Hippocampal formation (tissue), 2 donors: Measurements from ENCODE around the gene PHACTR1.

Experiments used
- DNase-seq, 2 donors: peaks; one replicate each; lab custom pipeline; 2025; lab: John Stamatoyannopoulos, UW

PHACTR1 gene

GRCh38 chr6:13288969-13289391, 572.4 kb downstream of the PHACTR1 start:
- no peak for DNase-seq

GRCh38 chr6:13289789-13290318, 573.3 kb downstream of the PHACTR1 start:
- DNase-seq: no peak

- DNase-seq: no peak
Observed at GRCh38 chr6:13290335-13290734, 573.8 kb downstream of the PHACTR1 start.

- DNase-seq: no peak
Observed at GRCh38 chr6:13292774-13293173, 576.2 kb downstream of the PHACTR1 start.

DNA sequence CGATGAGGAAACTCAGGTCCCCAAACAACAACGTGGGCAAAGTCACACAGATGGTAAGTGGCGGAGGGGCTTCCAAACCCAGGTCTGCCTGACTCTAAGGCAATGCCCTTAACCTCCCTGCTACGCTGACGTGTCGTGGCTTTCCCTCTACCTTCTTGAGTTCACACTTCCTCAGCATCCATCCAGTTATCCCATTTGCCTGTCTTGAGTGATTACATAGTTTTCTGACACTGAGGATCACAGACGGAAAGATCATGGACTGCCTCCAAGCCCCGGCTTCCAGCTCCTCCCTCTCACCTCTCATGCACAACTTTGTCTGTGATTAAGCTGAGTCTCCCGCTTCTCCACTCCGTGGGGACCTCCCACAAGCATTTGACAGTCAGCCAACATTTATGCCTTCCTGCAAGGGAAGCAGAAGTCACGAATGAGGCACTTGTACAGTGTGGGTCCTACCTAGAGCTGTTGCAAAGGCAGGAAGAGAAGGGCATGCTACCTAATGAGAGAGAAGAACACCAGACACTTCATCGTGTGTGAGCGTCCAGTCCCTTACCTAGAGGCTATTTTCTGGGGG, 578.0 kb downstream of the PHACTR1 start:
- no peak for DNase-seq

DNA sequence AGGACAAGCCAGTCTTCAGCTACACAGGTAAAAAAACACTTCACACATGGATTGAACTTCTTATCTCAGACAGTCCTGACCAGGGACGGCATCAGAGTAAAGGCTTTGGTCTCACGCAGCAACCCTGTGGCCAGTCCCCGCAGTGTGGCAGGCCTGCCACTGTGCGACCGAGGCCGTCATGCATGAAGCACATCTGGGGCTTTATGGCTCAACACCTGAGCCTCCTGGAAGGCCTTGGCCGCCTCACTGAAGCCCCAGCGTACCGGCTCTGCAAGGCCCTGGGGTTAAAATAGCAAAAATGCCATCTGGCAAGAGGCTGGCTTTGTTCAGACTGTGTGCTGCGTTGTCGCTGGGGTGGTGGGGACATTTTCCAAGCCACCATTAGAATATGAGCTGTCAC, 579.0 kb downstream of the PHACTR1 start:
- no peak for DNase-seq

GRCh38 chr6:13296536-13296997, 580.0 kb downstream of the PHACTR1 start:
- no peak for DNase-seq

DNA sequence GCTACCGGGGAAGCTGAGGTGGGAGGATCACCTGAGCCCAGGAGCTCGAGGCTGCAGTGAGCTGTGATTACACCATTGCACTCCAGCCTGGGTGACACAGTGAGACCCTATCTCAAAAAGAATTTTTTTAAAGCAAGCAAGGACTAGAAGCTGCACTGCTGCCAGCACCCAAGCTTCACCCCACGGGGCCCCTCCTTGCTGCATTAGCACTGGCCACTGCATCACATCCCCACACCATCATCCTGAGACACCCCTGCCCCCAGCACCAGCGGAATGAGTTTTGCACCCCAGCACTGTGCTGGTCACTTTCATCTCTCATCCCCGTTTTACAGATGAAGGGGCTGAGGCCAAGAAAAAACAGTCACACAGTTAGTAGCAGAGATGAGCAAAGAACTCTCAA, 580.8 kb downstream of the PHACTR1 start:
- DNase-seq: no peak

- no peak for DNase-seq
Observed at GRCh38 chr6:13298446-13298845, 581.9 kb downstream of the PHACTR1 start.

- no peak for DNase-seq
Observed at GRCh38 chr6:13299403-13299821, 582.8 kb downstream of the PHACTR1 start.

DNA sequence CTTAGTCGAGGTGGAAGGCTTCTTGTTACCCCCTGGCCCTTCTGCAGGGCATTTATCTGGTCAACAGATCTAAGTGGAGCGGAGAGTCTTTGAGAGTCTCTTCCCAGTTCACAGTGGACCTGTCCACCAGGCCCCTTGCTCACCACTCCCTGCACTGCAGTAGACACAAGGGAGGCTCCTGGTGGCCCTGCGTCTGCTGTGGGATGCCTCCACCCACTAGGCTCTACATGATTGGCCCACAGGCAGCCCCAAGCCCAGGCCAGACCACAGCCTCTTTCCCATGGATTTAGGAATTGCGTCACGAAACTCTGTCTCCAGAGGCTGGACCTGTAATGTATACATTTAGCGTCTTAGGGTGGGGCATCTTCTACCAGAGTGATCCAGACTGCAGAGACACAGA, 583.4 kb downstream of the PHACTR1 start:
- no peak for DNase-seq

- no peak for DNase-seq
Observed at GRCh38 chr6:13300643-13301590, 584.4 kb downstream of the PHACTR1 start.

DNA sequence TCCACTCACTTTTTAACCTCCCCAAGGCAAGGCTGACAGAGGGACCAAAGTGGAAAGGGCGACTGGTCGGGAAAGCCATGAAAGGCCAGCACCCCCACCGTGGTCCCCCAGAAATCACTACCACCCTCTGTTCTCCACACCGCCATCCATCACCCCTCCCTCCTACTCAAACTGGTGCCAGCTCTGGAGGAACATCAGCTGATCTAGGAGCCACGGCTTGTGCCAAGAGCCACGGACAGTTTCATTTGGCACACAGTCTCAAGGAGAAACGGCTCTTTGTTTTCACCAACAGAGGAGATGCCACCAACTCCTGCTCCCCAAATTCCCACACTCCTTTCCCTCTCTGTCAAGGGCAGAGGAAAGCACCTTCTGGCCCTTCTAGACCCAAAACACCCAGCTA, 585.7 kb downstream of the PHACTR1 start:
- peak; percentile 27 to 65 for DNase-seq

DNA sequence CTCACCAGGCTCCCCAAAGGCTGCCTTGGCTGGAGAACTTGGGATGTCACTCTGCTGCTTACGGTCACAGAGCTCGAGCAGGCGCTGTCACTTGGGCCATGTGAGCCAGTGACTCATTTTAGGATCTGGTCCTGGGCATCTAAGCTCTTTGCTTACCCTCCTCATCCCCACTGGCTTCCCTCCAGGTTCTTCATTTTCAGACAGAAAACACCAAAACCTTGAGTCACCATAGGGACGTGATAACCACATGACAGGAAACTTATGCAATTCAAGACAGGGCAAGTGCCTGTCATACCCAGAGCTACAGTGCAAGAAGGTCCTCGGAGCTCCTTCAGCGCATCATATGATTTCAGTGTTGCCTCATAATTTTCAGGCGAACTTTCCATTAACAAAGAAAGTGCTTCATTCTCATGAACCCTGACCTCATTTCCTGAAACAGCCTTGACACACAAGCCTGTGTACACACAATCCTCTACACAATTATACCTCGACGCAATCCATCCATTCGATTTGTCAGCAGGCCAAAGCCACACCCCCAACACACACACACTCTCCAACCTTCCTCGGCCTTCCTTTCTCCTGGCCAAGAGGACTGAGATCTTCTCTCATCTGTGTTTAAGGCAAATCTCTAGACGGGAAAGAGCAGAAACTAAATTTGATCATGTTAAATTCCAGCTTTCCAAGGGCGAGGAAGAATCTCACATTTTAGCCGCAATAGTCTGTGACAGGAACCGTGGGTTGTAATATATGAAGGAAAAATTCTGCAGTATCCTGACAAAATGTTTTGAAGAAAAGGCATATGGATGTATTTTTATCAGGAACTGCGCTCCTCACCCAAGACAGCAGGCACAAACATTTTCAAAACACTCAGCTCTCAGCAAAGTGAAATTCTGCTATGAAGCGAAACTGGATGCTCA, 586.4 kb downstream of the PHACTR1 start:
- peak in 1 of 2 donors; percentile 65 for DNase-seq

- peak in 1 of 2 donors; percentile 27 for DNase-seq
Observed at GRCh38 chr6:13303668-13304017, 587.1 kb downstream of the PHACTR1 start.

GRCh38 chr6:13304101-13304500, 587.5 kb downstream of the PHACTR1 start:
- no peak for DNase-seq

- DNase-seq: peak; percentile 16 to 54
Observed at GRCh38 chr6:13304580-13305260, 588.2 kb downstream of the PHACTR1 start.

DNA sequence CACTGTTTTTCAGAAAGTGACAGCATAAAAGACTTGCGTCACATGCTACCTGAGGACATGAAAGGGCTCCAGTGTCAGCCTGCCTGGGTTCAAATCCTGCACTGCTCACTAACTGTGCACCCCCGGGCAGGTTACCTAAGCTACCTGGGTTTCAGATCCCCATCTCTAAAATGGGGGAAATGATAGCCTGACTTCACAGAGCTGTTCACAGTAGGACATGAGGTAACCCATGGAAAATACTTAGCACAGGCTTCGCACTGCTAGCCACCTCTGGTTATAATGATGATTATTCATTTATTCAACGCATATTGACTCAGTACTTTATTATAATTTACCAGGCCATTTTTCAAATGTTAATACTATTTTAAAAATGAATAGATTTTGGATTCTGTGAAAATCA, 588.7 kb downstream of the PHACTR1 start:
- no peak for DNase-seq

DNA sequence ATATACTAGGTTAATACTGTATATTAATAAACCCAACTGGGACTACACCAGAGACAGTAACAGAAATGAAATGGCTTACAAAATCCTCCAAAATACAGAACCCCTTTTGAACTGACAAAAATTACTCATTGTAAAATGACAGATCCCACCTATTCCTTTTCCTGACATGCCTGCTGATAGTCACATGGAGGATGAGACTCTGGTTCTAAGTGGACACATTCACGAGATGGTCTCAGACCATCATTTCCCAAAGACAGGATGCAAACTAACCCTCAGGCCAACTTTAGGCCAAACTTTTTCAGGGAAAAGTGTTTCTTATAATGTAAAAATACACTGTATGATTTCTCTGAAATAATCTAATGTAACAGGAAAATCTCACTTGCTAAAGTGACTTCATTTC, 589.2 kb downstream of the PHACTR1 start:
- no peak for DNase-seq

GRCh38 chr6:13307508-13307995, 591.0 kb downstream of the PHACTR1 start:
- DNase-seq: no peak

- DNase-seq: no peak
Observed at GRCh38 chr6:13308332-13308731, 591.8 kb downstream of the PHACTR1 start.
